Psoas muscle (tissue), 8 donors: ENCODE measurements around the gene ABHD17A. TPM values are rescaled to one million over a fixed set of nuclear protein-coding genes. Genes with fewer than 3 reads are reported as not detected.
A peak's percentile ranks its signal among the peaks of the same experiment; 100 is the strongest.

Source experiments
- ATAC-seq, 4 donors: fragments of 200-7000 bp; cut with Tn5 transposase; one replicate each; pipeline ENCODE4 v1.9.1; 2020; ENCODE audit warnings: moderate library complexity in 3 of 4, mild to moderate bottlenecking in 2 of 4
- DNase-seq, 2 donors: peaks; one replicate each; pipeline ENCODE4 v3.0.0-alpha.2; 2020
- H3K27ac ChIP-seq: fragments of 200-600 bp; one replicate; pipeline ENCODE4 v1.8.0; 2022
- H3K27me3 ChIP-seq, 3 donors: fragments of 200-600 bp in 1 of 3; one replicate each; pipeline versions ENCODE4 v1.6.1 to v1.8.0; 2013 to 2022; ENCODE audit warnings: low read length in 2 of 3, mild to moderate bottlenecking in 2 of 3, moderate library complexity in 1 of 3; ENCODE audit not compliant: insufficient read depth in 3 of 3
- H3K36me3 ChIP-seq, 2 donors: fragments of 200-600 bp in 1 of 2; one replicate each; pipeline versions ENCODE4 v1.6.1 to v1.8.0; 2013 to 2022; ENCODE audit warnings: low read depth in 1 of 2, mild to moderate bottlenecking in 1 of 2, moderate library complexity in 1 of 2; ENCODE audit not compliant: insufficient read depth in 1 of 2
- H3K4me1 ChIP-seq: fragments of 200-600 bp; one replicate; pipeline ENCODE4 v1.8.0; 2022
- H3K4me3 ChIP-seq: fragments of 200-600 bp; one replicate; pipeline ENCODE4 v1.8.0; 2022; ENCODE audit warnings: mild to moderate bottlenecking
- H3K9me3 ChIP-seq: fragments of 200-600 bp; one replicate; pipeline ENCODE4 v1.8.0; 2022
- CTCF ChIP-seq: fragments of 200-600 bp; IDR thresholded peaks from one replicate; pipeline ENCODE4 v1.8.0; 2022; ENCODE audit warnings: antibody characterized with exemption
- WGBS, 3 donors: extraction: QIAGEN DNeasy Blood & Tissue Kit; methylation state at CpG; one replicate each; pipeline versions ENCODE4 v1.1.6 to v1.1.7; 2013; 5-methylcytosine and 5-hydroxymethylcytosine counted together
- intact Hi-C, 2 donors: fragments of 100-400 bp; cut with DNase I; formaldehyde crosslinking; loops; one replicate each; pipeline versions ENCODE4 v1.11.0 to v1.14.2; 2022
- polyA plus RNA-seq, 3 donors: library from polyadenylated mRNA; stranded (reverse); fragments of 200-250 nt; gene quantifications; one replicate each; pipeline ENCODE4 v1.2.3, GENCODE V29; 2013
- total RNA-seq, 4 donors: library from RNA; stranded (reverse); fragmentation: NEBNext Ultra II Directional in 2 of 4; extraction: Animal tissue kit (Norgen Biotek cat#: 25700) in 2 of 4; gene quantifications; one replicate each; pipeline versions ENCODE4 v1.2.1 to v1.2.4, GENCODE V29; 2021 to 2023
- donor health status: healthy with polysubstance abuse.
- donor health status: DM: no; HTN: no; CAD: no; lungs with moderate emphysema.
- donor health status: Bipolar disorder and iron deficiency.
- donor health status: healthy.
- donor health status: DM: yes; HTN: yes; CAD: no.
- donor health status: DM: no; HTN: no; CAD: no.
- donor health status: DM: no; HTN: no; CAD: no.
- donor health status: DM: yes; HTN: yes; CAD: no.

The ABHD17A gene
- total and polyA plus RNA-seq, 7 donors: 35.5 to 58.9 (median 44.8) TPM

- intact Hi-C loops: no loop called here
- no peak for TF ChIP-seq CTCF
- DNase-seq (no peak), ATAC-seq (no peak)
- H3K36me3 ChIP-seq: no peaks in the 10 kb centered on the region
- peak overlapping the region; percentile 46 for H3K27ac ChIP-seq
- peaks cover 38% of the 10 kb centered on the region for H3K4me1 ChIP-seq
- 61 to 63% (median 61%) methylated on average over 16 of the region's 16 CpGs for WGBS, 3 donors
- H3K4me3 ChIP-seq: peak overlapping the region; percentile 61
- no peaks in the 10 kb centered on the region for H3K9me3 ChIP-seq
- H3K27me3 ChIP-seq: peaks cover 0 to 5% (median 0%) of the 10 kb centered on the region in 3 donors
Measured at GRCh38 chr19:1857648-1858326, 27.5 kb downstream of the ABHD17A start.

- Histone ChIP-seq H3K4me1 (peaks cover 33% of the 10 kb centered on the region), H3K27ac (peak overlapping the region; percentile 71)
Measured at GRCh38 chr19:1856698-1857603, 28.3 kb downstream of the ABHD17A start.

GRCh38 chr19:1856345-1856697 lies 29.0 kb downstream of the ABHD17A start:
- no peak for DNase-seq
- Histone ChIP-seq H3K27me3 (peaks cover 0 to 19% (median 2%) of the 10 kb centered on the region in 3 donors), H3K9me3 (no peaks in the 10 kb centered on the region), H3K27ac (peak overlapping the region; percentile 71), H3K4me1 (peaks cover 30% of the 10 kb centered on the region), H3K36me3 (no peaks in the 10 kb centered on the region), H3K4me3 (peak overlapping the region; percentile 61)
- TF ChIP-seq CTCF: no peak
- intact Hi-C loops: no loop called here
- no peak for ATAC-seq
- 32 to 43% (median 42%) methylated on average over 6 of the region's 6 CpGs for WGBS, 3 donors

More at GRCh38 chr19:1856698-1857603, 28.3 kb downstream of the ABHD17A start:
- Histone ChIP-seq H3K9me3 (no peaks in the 10 kb centered on the region), H3K27me3 (peaks cover 0 to 13% (median 0%) of the 10 kb centered on the region in 3 donors), H3K36me3 (no peaks in the 10 kb centered on the region), H3K4me3 (peak overlapping the region; percentile 61)
- no peak for TF ChIP-seq CTCF
- WGBS, 3 donors: 4 to 5% (median 4%) methylated on average over 44 to 72 of the region's 73 CpGs
- ATAC-seq (peak; percentile 27 to 47 (median 39)), DNase-seq (peak; percentile 86 to 88)
- intact Hi-C loops: no loop called here

GRCh38 chr19:1855828-1856255 lies 29.5 kb downstream of the ABHD17A start:
- ATAC-seq (no peak), DNase-seq (no peak)
- H3K27me3 ChIP-seq: peaks cover 0 to 20% (median 2%) of the 10 kb centered on the region in 3 donors
- WGBS, 3 donors: 17 to 34% (median 25%) methylated on average over 13 of the region's 13 CpGs
- H3K9me3 ChIP-seq: no peaks in the 10 kb centered on the region
- TF ChIP-seq CTCF: no peak
- peaks cover 30% of the 10 kb centered on the region for H3K4me1 ChIP-seq
- peak overlapping the region; percentile 61 for H3K4me3 ChIP-seq
- intact Hi-C loops: no loop called here
- H3K27ac ChIP-seq: peak overlapping the region; percentile 71
- H3K36me3 ChIP-seq: no peaks in the 10 kb centered on the region
